ENCODE data around the gene MDC1. TPM values are rescaled to one million over a fixed set of nuclear protein-coding genes. Genes with fewer than 3 reads are reported as not detected.
"Not testable (repeated sequence)": the region's sequence is repeated elsewhere in the genome, so short reads cannot be mapped to it uniquely, and the experiment has no call there.

The MDC1 gene
- total and polyA plus RNA-seq, 8 donors, result 12.3 to 28.0 (median 15.5) TPM

GRCh38 chr6:30676660-30677285 lies 40.3 kb downstream of the MDC1 start:
- no peak for ATAC-seq
- Histone ChIP-seq H3K9me3 (no peaks in the 10 kb centered on the region), H3K4me1 (peaks cover under 1 to 4% (median 3%) of the 10 kb centered on the region in 3 donors), H3K27me3 (no peaks in the 10 kb centered on the region), H3K36me3 (peaks cover 0 to 8% (median 0%) of the 10 kb centered on the region in 3 donors), H3K4me3 (no peak overlapping the region), H3K27ac (no peak overlapping the region)
- DNase-seq, result peak in 1 of 6 donors; percentile 29
- intact Hi-C loops (cut with DNase I), result no loop called here
- 81 to 82% methylated on average over 10 of the region's 10 CpGs for WGBS, 2 donors
- no peak for FAIRE-seq
- TF ChIP-seq, protein P1, sequence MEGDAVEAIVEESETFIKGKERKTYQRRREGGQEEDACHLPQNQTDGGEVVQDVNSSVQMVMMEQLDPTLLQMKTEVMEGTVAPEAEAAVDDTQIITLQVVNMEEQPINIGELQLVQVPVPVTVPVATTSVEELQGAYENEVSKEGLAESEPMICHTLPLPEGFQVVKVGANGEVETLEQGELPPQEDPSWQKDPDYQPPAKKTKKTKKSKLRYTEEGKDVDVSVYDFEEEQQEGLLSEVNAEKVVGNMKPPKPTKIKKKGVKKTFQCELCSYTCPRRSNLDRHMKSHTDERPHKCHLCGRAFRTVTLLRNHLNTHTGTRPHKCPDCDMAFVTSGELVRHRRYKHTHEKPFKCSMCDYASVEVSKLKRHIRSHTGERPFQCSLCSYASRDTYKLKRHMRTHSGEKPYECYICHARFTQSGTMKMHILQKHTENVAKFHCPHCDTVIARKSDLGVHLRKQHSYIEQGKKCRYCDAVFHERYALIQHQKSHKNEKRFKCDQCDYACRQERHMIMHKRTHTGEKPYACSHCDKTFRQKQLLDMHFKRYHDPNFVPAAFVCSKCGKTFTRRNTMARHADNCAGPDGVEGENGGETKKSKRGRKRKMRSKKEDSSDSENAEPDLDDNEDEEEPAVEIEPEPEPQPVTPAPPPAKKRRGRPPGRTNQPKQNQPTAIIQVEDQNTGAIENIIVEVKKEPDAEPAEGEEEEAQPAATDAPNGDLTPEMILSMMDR (IDR thresholded peaks at IDR 0.05), result no peak

DNA sequence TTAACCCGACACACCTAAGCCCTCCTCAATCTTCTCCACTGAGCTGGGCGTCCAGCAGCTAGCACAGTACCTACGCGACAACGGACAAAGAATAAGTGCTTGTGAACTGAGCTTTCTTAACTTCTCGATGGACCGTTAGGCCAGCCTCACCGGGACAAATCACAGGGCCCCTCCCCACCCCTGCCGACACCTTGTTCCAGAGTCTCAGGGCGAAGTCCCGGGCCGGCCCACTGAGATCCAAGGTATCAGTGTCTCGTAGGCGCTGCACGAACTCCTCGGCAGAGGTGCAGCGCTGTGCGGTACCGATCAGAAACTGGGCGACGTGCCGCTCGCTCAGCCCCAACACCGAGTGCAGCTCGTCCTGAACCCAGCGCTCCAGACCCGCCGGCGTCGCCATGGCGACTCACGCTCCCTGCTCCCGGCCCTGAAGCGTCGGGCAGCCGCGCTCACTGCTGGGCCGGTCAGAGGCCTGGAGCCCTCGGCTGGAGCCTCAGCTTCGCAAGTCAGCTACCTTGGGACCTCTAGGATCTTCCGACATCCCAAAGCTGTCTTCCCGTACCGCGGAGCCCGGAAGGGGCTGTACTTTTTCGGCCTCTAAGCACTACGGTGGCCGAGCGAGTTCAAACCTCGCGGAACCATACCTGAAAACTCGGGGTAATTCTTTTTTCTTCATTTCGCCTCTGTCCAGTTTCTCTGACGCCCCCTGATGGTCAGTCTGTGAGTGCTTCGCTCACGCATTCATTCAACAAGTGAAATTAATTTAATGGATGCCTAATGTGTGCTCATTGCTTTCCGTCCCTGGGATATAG lies 44.4 kb downstream of the MDC1 start, which contains the start of gene DHX16:
TSS of gene DHX16 (minus strand) at position 562 of the 809 bp plus-strand sequence. CDS start at position 397, 165 bp downstream.
- Histone ChIP-seq H3K36me3 (peaks cover 0 to 13% (median 0%) of the 10 kb centered on the region in 3 donors), H3K27ac (peak within 1 kb of the TSS in 3 of 4 donors; percentile 26 to 48 (median 28)), H3K9me3 (no peaks in the 10 kb centered on the region), H3K4me1 (peaks cover 5 to 13% (median 6%) of the 10 kb centered on the region in 3 donors), H3K4me3 (peak within 1 kb of the TSS; percentile 88 to 96 (median 92)), H3K27me3 (no peaks in the 10 kb centered on the region)
- ATAC-seq (peak; percentile 94 to 97 (median 96)), FAIRE-seq (peak; percentile 88), DNase-seq (peak; percentile 92 to 97 (median 95))
- TF ChIP-seq, protein P1 (IDR thresholded peaks at IDR 0.05), result peak; percentile 70 to 81 (median 76)
- intact Hi-C loops (cut with DNase I), result no loop called here
- 0% methylated on average over 57 of the region's 57 CpGs for WGBS, 2 donors

DNA sequence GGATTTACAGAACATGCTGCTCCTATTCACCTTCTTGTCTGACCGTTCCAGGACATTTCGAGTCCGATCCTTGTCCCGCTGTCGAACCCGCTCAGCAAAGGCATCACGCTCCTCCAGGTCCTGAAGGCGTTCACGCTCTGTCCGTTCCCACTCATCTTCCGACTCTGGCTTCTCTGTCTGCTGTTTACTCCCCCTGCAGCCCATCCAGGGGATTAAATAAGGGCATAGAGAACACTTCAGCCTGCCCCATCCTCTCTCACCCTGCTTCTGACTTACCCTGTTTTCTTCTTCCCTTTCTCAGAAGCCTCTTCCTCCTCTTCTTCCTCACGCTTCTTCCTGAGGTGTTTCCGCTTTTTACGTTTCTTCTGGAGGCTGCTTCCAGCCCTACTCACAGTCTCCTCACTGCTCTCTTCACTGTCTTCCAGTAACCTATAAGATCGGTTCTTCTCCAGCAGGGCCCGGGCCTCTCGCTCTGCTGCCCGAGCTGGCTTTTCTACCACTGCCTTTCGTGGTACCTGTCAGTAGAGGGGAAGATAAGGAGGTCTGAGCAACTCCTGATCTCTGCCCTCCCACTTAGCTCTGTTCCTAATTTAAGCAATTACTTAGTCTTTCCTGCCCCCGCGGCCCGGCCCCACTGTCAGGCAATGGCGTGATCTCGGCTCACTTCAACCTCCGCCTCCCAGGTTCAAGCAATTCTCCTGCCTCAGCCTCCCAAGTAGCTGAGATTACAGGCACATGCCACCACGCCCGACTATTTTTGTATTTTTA lies 46.1 kb downstream of the MDC1 start:
- no peak overlapping the region for H3K27ac ChIP-seq
- H3K4me1 ChIP-seq, result peaks cover 5 to 13% (median 6%) of the 10 kb centered on the region in 3 donors
- intact Hi-C loops (cut with DNase I), result no loop called here
- 83 to 86% methylated on average over 27 of the region's 27 CpGs for WGBS, 2 donors
- no peak overlapping the region for H3K4me3 ChIP-seq
- TF ChIP-seq, protein P1 (IDR thresholded peaks at IDR 0.05), result no peak
- FAIRE-seq (no peak), ATAC-seq (no peak), DNase-seq (peak in 1 of 6 donors; percentile 24)
- no peaks in the 10 kb centered on the region for H3K9me3 ChIP-seq
- H3K27me3 ChIP-seq, result no peaks in the 10 kb centered on the region
- peaks cover 0 to 14% (median 0%) of the 10 kb centered on the region in 3 donors for H3K36me3 ChIP-seq

DNA sequence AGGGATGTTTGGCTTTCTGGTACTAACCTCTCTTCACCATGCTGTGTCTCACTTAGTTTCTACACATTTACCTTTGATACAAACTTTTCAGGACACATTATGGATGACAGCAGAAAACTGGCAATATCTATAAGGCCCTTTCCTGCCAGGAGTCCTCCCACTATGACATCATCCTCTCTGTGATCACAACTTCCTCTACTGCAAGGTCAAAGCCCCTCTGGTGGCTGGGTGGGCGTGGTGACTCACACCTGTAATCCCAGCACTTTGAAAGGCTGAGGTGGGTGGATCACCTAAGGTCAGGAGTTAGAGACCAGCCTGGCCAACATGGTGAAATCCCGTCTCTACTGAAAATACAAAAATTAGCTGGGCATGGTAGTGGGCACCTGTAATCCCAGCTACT lies 50.8 kb downstream of the MDC1 start:
- H3K9me3 ChIP-seq; DNase-seq; H3K4me3 ChIP-seq; H3K27ac ChIP-seq; H3K27me3 ChIP-seq; H3K4me1 ChIP-seq; intact Hi-C loops (cut with DNase I); FAIRE-seq: not testable (repeated sequence)
- 74 to 76% methylated on average over 2 of the region's 2 CpGs for WGBS, 2 donors
- peak in 1 of 4 donors; percentile 31 for ATAC-seq
- peaks cover 3 to 60% (median 30%) of the 10 kb centered on the region in 3 donors for H3K36me3 ChIP-seq

Measured in pancreas (tissue), 10 donors.